ENCODE data around the gene TRIM26.

TRIM26 gene

GRCh38 chr6:30157581-30157980 is 55.6 kb downstream of the TRIM26 start:
- ATAC-seq (ENCODE audit: insufficient read depth, low read depth) (no peak), DNase-seq (no peak)
- peaks cover 20% of the 10 kb centered on the region for H3K27me3 ChIP-seq (ENCODE audit: insufficient read depth, low read length, poor library complexity)
- no peaks in the 10 kb centered on the region for H3K79me2 ChIP-seq (ENCODE audit: insufficient read depth, low read length)
- TF ChIP-seq EZH2 (IDR thresholded peaks at IDR 0.05; ENCODE audit: borderline replicate concordance, low read depth, low read length, severe bottlenecking) (no peak), CTCF (IDR thresholded peaks at IDR 0.05; ENCODE audit: borderline replicate concordance, extremely low read depth, low read length, poor library complexity, severe bottlenecking) (no peak)
- H3K27ac ChIP-seq (ENCODE audit: low read length) = no peak overlapping the region
- no peak overlapping the region for H3K9ac ChIP-seq (ENCODE audit: low read depth, low read length)
- no peaks in the 10 kb centered on the region for H3K9me3 ChIP-seq (ENCODE audit: insufficient read depth, low read length, severe bottlenecking)
- no peaks in the 10 kb centered on the region for H3K36me3 ChIP-seq (ENCODE audit: insufficient read depth, low read length)
- H2AFZ ChIP-seq (ENCODE audit: low read depth, low read length) = no peak overlapping the region
- H4K20me1 ChIP-seq (ENCODE audit: insufficient read depth, low read length) = peaks cover 2% of the 10 kb centered on the region; the same call in 1 of the 2 replicates
- no peak overlapping the region for H3K4me2 ChIP-seq (ENCODE audit: insufficient read depth, low read length)
- no peaks in the 10 kb centered on the region for H3K4me1 ChIP-seq (ENCODE audit: insufficient read depth, low read length)
- H3K4me3 ChIP-seq (ENCODE audit: low read depth in 1 of 2, low read length in 2 of 2) = no peak overlapping the region

- Histone ChIP-seq H3K27ac (ENCODE audit: low read length) (no peak overlapping the region), H2AFZ (ENCODE audit: low read depth, low read length) (no peak overlapping the region), H3K4me2 (ENCODE audit: insufficient read depth, low read length) (no peak overlapping the region), H3K36me3 (ENCODE audit: insufficient read depth, low read length) (no peaks in the 10 kb centered on the region), H3K9ac (ENCODE audit: low read depth, low read length) (no peak overlapping the region), H3K9me3 (ENCODE audit: insufficient read depth, low read length, severe bottlenecking) (no peaks in the 10 kb centered on the region), H3K79me2 (ENCODE audit: insufficient read depth, low read length) (no peaks in the 10 kb centered on the region), H3K27me3 (ENCODE audit: insufficient read depth, low read length, poor library complexity) (peaks cover 23% of the 10 kb centered on the region), H3K4me1 (ENCODE audit: insufficient read depth, low read length) (no peaks in the 10 kb centered on the region), H4K20me1 (ENCODE audit: insufficient read depth, low read length) (peaks cover 2% of the 10 kb centered on the region; the same call in 1 of the 2 replicates), H3K4me3 (ENCODE audit: low read depth in 1 of 2, low read length in 2 of 2) (no peak overlapping the region)
- DNase-seq (no peak), ATAC-seq (ENCODE audit: insufficient read depth, low read depth) (no peak)
- TF ChIP-seq CTCF (IDR thresholded peaks at IDR 0.05; ENCODE audit: borderline replicate concordance, extremely low read depth, low read length, poor library complexity, severe bottlenecking) (no peak), EZH2 (IDR thresholded peaks at IDR 0.05; ENCODE audit: borderline replicate concordance, low read depth, low read length, severe bottlenecking) (no peak)
These were observed 56.4 kb downstream of the TRIM26 start for GRCh38 chr6:30156774-30157173.

- Histone ChIP-seq H2AFZ (ENCODE audit: low read depth, low read length) (no peak overlapping the region), H3K27ac (ENCODE audit: low read length) (no peak overlapping the region), H4K20me1 (ENCODE audit: insufficient read depth, low read length) (peaks cover 2% of the 10 kb centered on the region; the same call in 1 of the 2 replicates), H3K9ac (ENCODE audit: low read depth, low read length) (no peak overlapping the region), H3K79me2 (ENCODE audit: insufficient read depth, low read length) (no peaks in the 10 kb centered on the region), H3K4me2 (ENCODE audit: insufficient read depth, low read length) (no peak overlapping the region), H3K4me1 (ENCODE audit: insufficient read depth, low read length) (no peaks in the 10 kb centered on the region), H3K27me3 (ENCODE audit: insufficient read depth, low read length, poor library complexity) (peaks cover 23% of the 10 kb centered on the region), H3K36me3 (ENCODE audit: insufficient read depth, low read length) (no peaks in the 10 kb centered on the region), H3K9me3 (ENCODE audit: insufficient read depth, low read length, severe bottlenecking) (no peaks in the 10 kb centered on the region), H3K4me3 (ENCODE audit: low read depth in 1 of 2, low read length in 2 of 2) (no peak overlapping the region)
- ATAC-seq (ENCODE audit: insufficient read depth, low read depth) (no peak), DNase-seq (no peak)
- TF ChIP-seq EZH2 (IDR thresholded peaks at IDR 0.05; ENCODE audit: borderline replicate concordance, low read depth, low read length, severe bottlenecking) = no peak
- no peak for TF ChIP-seq CTCF (IDR thresholded peaks at IDR 0.05; ENCODE audit: borderline replicate concordance, extremely low read depth, low read length, poor library complexity, severe bottlenecking)
These were observed 57.0 kb downstream of the TRIM26 start for GRCh38 chr6:30156262-30156599.

Data from DND-41 (cell line).